ENCODE measurements around the gene TMPRSS7.

The TMPRSS7 gene

GRCh38 chr3:112034436-112034835, at the start of gene TMPRSS7:
TSS of gene TMPRSS7 (plus strand) at chr3:112034736. CDS start at chr3:112034846, 110 bp downstream.
- no peak for DNase-seq

- no peak for DNase-seq
These were observed 47.7 kb upstream of the TMPRSS7 start for GRCh38 chr3:111986800-111987199.

DNA sequence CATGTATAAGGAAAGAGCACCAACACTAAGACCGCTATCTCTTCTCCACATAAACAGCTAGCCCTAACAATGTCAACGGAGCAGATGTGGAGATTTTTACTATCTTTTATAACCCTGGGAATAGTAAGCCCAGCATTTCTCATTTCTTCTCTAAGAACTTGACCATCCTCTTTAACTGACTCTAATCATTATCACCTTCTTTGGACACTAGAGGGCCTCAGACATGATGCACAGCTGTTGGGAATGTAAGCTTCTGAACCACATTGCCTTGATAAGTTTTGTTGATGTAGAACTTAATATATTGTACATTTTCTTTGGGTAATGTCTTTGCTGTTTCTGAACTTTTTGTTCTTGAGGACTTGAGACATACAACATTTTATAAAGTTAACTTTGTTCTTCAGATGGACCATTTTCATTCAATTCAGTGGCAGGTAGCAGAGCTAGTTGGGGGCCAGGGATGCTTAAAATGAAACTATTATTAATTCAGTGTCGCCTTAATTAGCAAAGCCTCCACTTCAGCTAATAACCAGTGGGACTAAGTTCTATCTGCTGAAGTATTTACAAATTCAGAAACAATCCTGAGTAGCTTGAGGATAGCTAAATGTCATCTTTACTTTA, 45.4 kb upstream of the TMPRSS7 start:
- DNase-seq = peak; percentile 82

DNA sequence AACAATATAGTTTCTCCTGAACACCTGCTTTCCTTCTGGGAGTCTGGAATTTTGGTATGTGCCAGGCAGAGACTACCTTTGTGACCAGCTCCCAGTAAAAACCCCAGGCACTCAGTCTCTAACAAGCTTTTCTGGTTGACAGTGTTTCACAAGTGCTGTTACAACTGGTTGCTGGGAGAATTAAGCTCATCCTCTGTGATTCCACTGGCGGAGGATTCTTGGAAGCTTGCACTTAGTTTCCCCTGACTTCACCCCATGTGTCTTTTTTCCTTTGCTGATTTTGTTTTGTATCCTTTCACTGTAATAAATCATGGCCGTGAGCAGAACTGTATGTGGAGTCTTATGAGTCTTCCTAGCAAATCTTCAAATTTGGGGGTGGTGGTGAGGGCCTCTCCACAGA, 41.5 kb upstream of the TMPRSS7 start:
- DNase-seq = no peak

- peak; percentile 62 for DNase-seq
These were observed 35.7 kb upstream of the TMPRSS7 start, which contains the start of gene TAGLN3 for GRCh38 chr3:111998636-111999483. TSS of gene TAGLN3 (plus strand) at chr3:111998922. CDS start at chr3:111999423, 501 bp downstream.

DNA sequence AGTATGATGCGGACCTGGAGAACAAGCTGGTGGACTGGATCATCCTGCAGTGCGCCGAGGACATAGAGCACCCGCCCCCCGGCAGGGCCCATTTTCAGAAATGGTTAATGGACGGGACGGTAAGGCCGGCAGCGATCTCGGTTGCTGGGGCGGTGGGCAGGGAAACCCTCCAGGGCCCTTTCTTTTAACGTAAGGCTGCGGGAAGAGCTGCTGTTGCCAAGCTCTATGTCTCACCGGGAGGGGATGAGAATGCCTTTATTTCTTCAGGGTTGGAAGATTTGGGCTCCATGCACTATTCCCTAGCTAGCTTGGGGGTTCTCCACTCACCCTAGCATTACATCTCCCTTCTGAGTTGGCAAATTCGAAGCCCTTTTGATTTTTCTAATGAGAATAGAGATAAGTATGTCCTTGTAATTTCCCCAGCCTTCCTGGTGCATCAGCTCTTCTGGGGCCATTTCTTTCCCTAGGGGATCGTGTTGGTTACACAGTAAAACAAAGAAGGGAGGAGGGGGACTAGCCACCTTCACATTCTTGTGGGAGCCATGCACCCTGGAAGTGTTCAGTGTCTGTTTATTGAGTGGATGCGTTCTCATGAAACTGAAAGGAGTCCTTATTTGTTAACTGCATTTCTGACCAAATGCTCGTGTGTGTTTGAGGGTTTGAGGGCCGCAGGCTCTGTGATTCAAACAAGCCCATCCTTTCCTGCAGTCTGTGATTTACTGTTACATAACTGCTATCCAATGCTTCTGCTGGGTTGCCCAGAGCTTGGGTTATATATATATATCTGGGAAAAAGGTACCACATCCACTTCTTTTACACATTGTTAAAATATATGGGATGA, 34.8 kb upstream of the TMPRSS7 start:
- peak; percentile 30 for DNase-seq

DNA sequence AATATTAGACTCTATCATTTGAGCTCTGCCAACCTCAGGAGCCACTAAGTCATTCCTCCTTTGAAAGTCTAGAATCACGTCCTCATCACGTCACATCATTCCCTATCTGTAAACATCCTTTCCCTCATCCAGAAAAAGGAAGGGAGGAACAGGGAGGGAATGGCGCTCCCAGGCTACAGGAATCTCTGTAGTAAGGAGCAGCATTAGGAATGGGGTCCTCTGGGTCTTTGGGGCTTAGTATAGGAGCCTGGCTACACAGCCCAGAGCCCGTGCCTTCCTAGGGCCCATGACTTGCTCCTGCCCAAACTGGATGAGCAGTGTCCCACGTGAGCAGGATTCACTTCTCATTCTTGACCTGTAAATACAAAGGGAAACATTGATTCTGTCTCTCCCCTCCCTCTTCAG, 34.2 kb upstream of the TMPRSS7 start:
- no peak for DNase-seq

DNA sequence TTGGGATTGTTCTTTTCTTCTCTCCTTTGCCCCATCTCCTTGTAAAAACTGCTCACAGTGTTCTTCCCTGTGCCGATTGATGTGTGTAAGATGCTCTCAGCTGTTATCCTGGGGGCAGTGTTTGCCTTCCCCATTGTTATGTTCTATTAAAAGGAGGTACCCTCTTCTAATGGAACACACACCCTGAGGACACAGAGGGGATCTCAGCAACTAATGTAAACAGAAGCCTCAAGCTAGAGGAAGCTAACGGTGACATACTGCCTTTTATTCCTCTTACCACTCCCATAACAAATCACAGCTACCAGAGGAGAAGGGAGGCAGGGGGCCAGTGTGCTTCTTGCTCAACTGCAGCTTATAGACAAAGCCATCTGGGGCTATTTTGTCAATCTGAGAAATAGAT, 33.6 kb upstream of the TMPRSS7 start:
- DNase-seq = no peak

DNA sequence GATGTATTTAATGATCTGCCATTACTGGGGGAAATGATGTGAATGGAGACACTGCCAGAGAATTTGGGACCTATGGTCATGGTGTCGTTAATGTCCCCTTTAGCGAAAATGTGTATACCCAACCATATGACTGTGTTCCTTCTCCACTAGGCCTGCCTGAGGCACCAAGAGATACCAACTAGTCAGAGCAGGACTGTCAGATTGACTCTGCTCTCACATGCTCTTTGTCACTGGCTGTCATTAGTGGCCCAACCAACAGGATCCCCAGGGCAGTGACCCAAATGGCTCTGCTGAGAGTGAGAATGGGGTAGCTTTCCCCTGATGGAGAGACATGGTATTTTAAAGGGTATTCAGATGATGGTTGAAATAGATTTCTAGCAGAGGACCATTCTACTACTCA, 33.0 kb upstream of the TMPRSS7 start:
- no peak for DNase-seq

DNA sequence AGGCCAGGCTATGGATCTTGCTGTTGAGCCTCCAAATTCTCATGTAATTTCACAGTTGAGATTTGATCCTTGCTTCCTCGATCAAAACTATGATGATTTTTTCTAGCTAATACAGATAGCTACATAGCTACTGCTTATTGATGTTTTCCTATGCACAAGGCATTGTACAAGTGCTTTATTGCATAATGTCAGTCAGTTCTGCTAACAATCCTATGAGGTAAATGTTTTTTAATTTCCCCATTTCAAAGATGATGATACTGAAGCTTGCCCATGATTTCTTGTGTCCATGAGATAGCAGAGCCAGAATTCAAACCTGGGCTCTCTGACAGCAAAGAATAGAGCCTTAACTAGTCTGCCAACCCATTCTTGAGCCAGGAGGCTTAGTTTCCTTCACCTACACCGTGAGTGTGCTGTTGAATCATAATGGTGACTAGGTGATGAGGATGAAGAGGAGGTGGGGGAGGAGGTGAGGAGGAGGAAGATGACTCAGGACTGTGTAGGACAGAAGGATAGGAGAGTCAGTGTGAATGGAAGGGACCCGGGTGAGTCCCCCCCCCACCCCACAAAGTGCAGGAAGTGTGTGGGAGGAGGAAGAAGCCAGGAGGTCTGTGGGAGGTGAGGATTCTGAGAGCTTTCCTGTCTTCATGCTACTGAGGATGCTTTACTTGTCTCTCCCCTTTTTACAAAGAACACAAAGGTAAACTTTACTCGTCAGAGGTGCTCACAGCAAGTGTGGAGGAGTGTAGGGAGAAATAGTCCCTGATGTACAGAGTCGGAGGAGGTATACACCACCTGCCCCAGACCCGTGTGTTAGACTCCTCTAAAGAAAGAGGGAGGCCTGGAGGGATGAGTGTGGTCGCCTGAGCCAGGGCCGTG, 32.2 kb upstream of the TMPRSS7 start:
- peak; percentile 55 for DNase-seq

DNA sequence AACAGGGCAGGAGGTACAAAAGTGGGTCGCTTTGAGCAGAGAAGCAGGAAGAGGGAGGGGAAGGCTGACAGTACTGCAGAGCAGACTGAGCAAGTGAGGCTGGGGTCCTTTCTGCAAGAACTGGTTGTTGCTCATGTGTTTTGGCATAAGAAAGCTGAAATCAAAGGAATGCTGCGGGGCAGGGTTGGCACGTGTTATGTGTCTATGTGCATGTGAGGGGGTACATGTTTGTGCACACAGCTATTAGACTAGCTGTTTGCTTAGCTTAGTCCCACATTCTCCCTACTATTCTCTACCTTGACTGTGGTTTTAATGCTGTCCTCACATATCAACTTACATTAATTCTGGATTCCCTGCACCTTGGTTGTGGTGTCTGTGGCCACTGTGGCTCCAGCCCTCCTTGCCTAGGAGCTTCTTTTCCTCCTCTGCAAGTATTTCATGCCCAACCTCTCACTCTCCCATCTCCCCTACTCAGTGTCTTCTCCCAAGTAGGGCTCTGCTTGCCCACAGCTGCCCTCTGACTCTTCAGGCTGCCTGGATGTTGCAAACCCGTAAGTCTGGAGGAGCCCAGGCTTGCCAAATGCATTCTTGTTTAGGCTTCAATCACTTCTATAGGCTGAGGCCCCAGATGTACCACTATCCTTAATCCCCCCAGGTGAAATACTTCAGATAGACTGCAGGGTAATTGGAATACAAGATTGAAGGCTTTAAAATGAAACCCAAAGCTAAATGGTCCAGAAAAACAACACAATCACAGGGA, 31.0 kb upstream of the TMPRSS7 start:
- no peak for DNase-seq

DNA sequence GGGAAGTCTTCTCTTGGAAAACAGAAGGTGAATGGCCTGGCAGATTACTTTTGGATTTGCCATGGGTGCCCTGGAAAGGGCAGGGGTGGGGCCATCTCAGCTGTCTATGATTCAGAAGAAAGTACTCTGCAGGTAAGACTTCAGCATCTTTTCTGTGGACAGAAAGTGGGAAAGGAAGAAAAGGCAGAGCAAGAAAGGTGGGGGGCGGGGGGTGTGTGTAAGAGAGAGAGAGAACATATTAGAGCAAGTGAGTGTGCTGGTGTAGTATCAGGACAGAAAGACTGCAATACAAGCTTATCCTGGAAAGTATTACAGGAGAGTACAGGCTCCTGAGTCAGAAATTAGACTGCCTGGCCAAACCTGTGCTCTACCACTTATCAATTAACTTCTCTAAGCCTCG, 30.3 kb upstream of the TMPRSS7 start:
- DNase-seq = no peak

DNA sequence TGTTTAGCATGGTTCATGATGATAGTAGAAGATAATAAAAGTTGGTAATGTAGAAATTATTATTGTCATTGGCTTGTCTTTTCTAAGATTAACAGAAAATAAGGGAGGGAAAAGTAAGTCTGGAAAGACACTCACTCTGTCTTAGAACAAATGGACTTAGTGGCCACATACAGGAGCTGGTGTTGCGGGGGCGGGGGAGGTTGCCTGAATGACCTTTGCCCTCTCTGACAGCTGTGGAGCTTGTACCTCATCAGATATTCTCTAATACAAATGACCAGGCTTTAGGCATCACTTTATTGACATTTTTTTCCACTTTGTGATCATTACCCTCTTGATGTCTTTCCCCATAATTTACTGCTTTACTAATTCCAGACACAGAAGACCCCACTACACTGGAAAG, 29.9 kb upstream of the TMPRSS7 start:
- no peak for DNase-seq

GRCh38 chr3:112005091-112005672, 29.4 kb upstream of the TMPRSS7 start:
- DNase-seq = no peak

DNA sequence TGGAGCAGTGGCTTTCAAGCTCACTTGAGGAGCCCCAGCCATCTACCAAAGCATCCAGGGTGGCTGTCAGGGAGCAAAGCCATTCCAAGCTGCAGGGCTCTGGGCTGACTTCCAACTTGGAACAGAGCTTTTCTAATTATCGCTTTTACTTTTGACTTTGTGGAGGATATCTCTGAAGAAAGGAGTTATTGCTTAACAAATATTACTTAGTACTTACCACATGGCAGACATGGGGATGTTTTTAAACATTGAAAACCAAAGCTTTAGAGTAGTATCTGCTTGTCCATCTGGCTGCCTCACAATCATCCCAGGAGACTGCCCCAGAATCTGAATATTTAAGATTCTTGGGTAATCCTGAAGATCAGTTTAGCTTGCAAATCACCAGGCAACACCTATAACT, 26.9 kb upstream of the TMPRSS7 start:
- DNase-seq = no peak

DNA sequence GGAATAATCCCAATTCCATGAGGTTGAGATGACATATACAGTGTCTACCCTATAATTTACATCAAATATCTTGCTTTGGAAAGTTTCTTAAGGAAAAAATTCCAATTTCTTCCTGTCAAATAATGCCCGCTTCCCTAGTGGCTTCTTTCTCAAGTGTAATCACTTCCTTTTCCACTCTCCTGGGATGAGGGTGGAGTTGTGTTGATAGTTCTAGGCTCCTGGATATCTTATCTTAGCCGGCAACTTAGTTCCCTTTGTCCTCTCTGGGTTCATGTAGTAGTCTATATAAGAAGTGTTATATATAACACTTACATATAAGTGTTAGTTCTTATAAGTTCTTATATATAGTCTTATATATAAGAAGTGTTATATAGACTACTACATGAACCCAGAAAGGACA, 24.9 kb upstream of the TMPRSS7 start:
- DNase-seq = no peak

DNA sequence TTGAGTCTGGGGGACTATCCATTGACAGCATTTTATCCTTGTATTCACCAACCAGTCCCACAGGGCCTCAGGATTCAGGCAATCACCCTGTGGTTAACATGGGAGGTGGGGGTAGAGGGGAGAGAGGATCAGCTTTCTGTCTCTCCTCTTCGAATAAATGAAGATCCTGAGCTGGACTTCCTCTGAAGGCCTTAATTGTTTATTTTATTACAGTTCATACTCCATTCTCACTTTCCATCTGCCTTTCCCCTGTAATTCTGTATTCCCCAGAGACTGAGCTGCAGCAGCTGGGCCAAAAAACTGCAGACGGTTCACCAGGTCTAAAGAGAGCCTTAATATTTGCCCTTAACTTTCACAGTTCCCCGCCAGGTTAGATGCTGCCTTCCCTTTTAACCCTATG, 23.9 kb upstream of the TMPRSS7 start:
- DNase-seq = no peak

GRCh38 chr3:112011376-112011940, 23.1 kb upstream of the TMPRSS7 start:
- DNase-seq = peak; percentile 85

DNA sequence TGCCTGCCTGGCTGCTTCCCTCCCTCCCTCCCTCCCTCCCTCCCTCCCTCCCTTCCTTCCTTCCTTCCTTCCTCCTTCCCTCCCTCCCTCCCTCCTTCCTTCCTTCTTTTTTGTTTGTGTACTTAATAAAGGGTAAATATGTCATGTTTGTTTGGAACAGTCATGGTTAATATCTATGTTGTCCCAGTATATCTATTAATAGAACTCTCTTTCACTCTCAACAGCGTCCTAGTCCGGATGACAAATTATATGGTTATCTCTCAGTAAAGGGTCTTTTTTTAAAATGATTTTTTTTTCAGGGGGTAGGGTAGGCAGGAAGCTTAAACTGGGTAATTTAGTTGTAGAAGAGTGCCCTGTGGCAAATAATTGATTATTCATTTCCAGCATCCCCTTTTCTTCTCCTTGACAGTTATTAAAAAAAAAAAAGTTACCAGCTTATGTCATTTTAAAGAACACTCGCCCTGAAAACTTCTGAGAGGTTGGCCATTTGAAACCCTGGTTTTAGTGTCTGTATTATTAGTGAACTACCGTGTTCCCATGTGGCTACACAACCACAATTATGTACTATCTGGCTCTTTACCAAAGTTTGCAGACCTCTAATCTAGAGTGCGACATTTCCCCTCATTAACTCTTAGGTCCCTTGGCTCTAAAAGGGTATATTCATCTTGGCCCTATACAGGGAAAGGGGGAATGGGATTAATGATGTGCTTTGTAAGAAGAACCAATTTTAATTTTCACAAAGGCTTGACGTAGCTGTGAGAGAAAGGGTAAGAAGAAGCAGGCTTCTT, 22.1 kb upstream of the TMPRSS7 start:
- DNase-seq = no peak

Measured in kidney glomerular epithelial cell (primary cell).